Upper lobe of left lung (tissue), 6 donors: ENCODE data around the gene FXYD4. TPM values are rescaled to one million over a fixed set of nuclear protein-coding genes. Genes with fewer than 3 reads are reported as not detected.

ENCODE experiments used
- ATAC-seq, 2 donors: fragments of 200-7000 bp; cut with Tn5 transposase; one replicate each; pipeline ENCODE4 v1.9.1; 2022; ENCODE audit warnings: mild to moderate bottlenecking in 2 of 2, moderate library complexity in 2 of 2; ENCODE audit not compliant: low FRiP score in 2 of 2
- DNase-seq, 2 donors: peaks; one replicate each; pipeline ENCODE4 v3.0.0-alpha.2; 2019 to 2020
- H3K27ac ChIP-seq, 4 donors: fragments of 200-600 bp; sonication (generic); one replicate each; pipeline ENCODE4 v1.5.1; 2016 to 2019
- H3K27me3 ChIP-seq, 4 donors: fragments of 200-600 bp; sonication (generic); one replicate each; pipeline ENCODE4 v1.5.1; 2017 to 2019
- H3K36me3 ChIP-seq, 4 donors: fragments of 200-600 bp; sonication (generic); one replicate each; pipeline ENCODE4 v1.5.1; 2016 to 2019
- H3K4me1 ChIP-seq, 4 donors: fragments of 200-600 bp; sonication (generic); one replicate each; pipeline ENCODE4 v1.5.1; 2018 to 2019
- H3K4me3 ChIP-seq, 4 donors: fragments of 200-600 bp; sonication (generic); one replicate each; pipeline ENCODE4 v1.5.1; 2017 to 2019; ENCODE audit warnings: mild to moderate bottlenecking in 2 of 4, moderate library complexity in 1 of 4
- H3K9me3 ChIP-seq, 4 donors: fragments of 200-600 bp; sonication (generic); one replicate each; pipeline ENCODE4 v1.5.1; 2018 to 2019
- CTCF ChIP-seq, 6 experiments: fragments of 450-650 bp in 4 of 6; fragments of 200-600 bp in 2 of 6; sonication (generic) in 2 of 6; IDR thresholded peaks; one replicate each; pipeline ENCODE4 v1.5.1; 2016 to 2019; ENCODE audit warnings: antibody characterized with exemption in 6 of 6
- EP300 ChIP-seq, 4 donors: sonication (generic); formaldehyde crosslinking; IDR thresholded peaks; one replicate each; pipeline ENCODE4 v1.5.1; 2017; ENCODE audit warnings: antibody characterized with exemption in 4 of 4, control low read depth in 2 of 4
- POLR2A ChIP-seq, 4 donors: fragments of 450-650 bp; IDR thresholded peaks; one replicate each; pipeline ENCODE4 v1.5.1; 2016 to 2017; ENCODE audit warnings: antibody characterized with exemption in 4 of 4, mild to moderate bottlenecking in 2 of 4
- POLR2AphosphoS5 ChIP-seq, 2 donors: sonication (generic); formaldehyde crosslinking; IDR thresholded peaks; one replicate each; pipeline ENCODE4 v1.5.1; 2017; ENCODE audit warnings: antibody characterized with exemption in 2 of 2
- WGBS, 2 donors: methylation state at CpG; one replicate each; pipeline ENCODE4 v1.1.5; 2017 to 2018; 5-methylcytosine and 5-hydroxymethylcytosine counted together
- total RNA-seq, 6 donors: library from RNA; depleted of rRNA in 4 of 6; stranded (reverse); fragments of >200 nt in 4 of 6; gene quantifications; one replicate each; pipeline versions ENCODE4 v1.1.0 to v1.2.1, GENCODE V29; 2016 to 2021
- donor health status: DM: no; HTN: no; CAD: no; lungs with moderate emphysema.
- donor health status: DM: no; HTN: yes; CAD: no; lungs with severe emphysema.

FXYD4 gene
- 1 to 10 TPM in 3 of 6 donors, not detected in 3; 2.5 to 4.0 (median 2.7) TPM for total RNA-seq

GRCh38 chr10:43371418-43371817 is at the start of gene FXYD4:
Gene FXYD4, plus strand, starts transcription at chr10:43371636. Its CDS starts 2,111 bp downstream, at chr10:43373747.
- Histone ChIP-seq H3K36me3 (no peaks in the 10 kb centered on the region), H3K9me3 (no peaks in the 10 kb centered on the region), H3K27me3 (no peaks in the 10 kb centered on the region), H3K4me1 (no peaks in the 10 kb centered on the region), H3K4me3 (no peak within 1 kb of the TSS), H3K27ac (no peak within 1 kb of the TSS)
- ATAC-seq (peak in 1 of 2 donors; percentile 56), DNase-seq (peak; percentile 70 to 74)
- WGBS, 2 donors = 81 to 83% methylated on average over 13 of the region's 13 CpGs
- TF ChIP-seq POLR2A (IDR thresholded peaks at IDR 0.05) (no peak), EP300 (IDR thresholded peaks at IDR 0.05) (no peak), CTCF (IDR thresholded peaks at IDR 0.05) (no peak), POLR2AphosphoS5 (IDR thresholded peaks at IDR 0.05) (no peak)

GRCh38 chr10:43322331-43322730 is 49.1 kb upstream of the FXYD4 start:
- no peaks in the 10 kb centered on the region for H3K9me3 ChIP-seq
- ATAC-seq (peak; percentile 48 to 84), DNase-seq (peak in 1 of 2 donors; percentile 70)
- TF ChIP-seq EP300 (IDR thresholded peaks at IDR 0.05) = no peak
- WGBS, 2 donors = 45 to 50% methylated on average over 14 of the region's 14 CpGs
- H3K36me3 ChIP-seq = no peaks in the 10 kb centered on the region
- H3K27me3 ChIP-seq = peaks cover 0 to 6% (median 0%) of the 10 kb centered on the region in 4 donors
- peak overlapping the region in 3 of 4 donors; percentile 40 to 42 (median 41) for H3K4me3 ChIP-seq
- peaks cover 5 to 11% (median 8%) of the 10 kb centered on the region in 4 donors for H3K4me1 ChIP-seq
- peak overlapping the region in 2 of 4 donors; percentile 10 to 40 for H3K27ac ChIP-seq

- WGBS, 2 donors = 7 to 12% methylated on average over 3 to 24 of the region's 26 CpGs
- TF ChIP-seq POLR2AphosphoS5 (IDR thresholded peaks at IDR 0.05) (peak in 1 of 2 donors; percentile 5), POLR2A (IDR thresholded peaks at IDR 0.05) (peak in 1 of 4 donors; percentile 28), CTCF (IDR thresholded peaks at IDR 0.05) (no peak)
- peak; percentile 95 to 96 for DNase-seq
- H3K4me1 ChIP-seq = peaks cover 5 to 11% (median 8%) of the 10 kb centered on the region in 4 donors
- peak; percentile 94 to 96 for ATAC-seq
- H3K9me3 ChIP-seq = no peaks in the 10 kb centered on the region
- H3K27me3 ChIP-seq = peaks cover 0 to 6% (median 0%) of the 10 kb centered on the region in 4 donors
- H3K4me3 ChIP-seq = peak overlapping the region in 3 of 4 donors; percentile 40 to 42 (median 41)
- peak overlapping the region in 2 of 4 donors; percentile 10 to 40 for H3K27ac ChIP-seq
- H3K36me3 ChIP-seq = no peaks in the 10 kb centered on the region
These were observed 48.7 kb upstream of the FXYD4 start for GRCh38 chr10:43322769-43323168.

GRCh38 chr10:43323245-43323644 is 48.2 kb upstream of the FXYD4 start:
- ATAC-seq = no peak
- 73 to 79% methylated on average over 11 to 14 of the region's 14 CpGs for WGBS, 2 donors
- Histone ChIP-seq H3K36me3 (no peaks in the 10 kb centered on the region), H3K4me1 (peaks cover 5 to 11% (median 8%) of the 10 kb centered on the region in 4 donors), H3K27me3 (peaks cover 0 to 6% (median 0%) of the 10 kb centered on the region in 4 donors), H3K4me3 (peak overlapping the region in 3 of 4 donors; percentile 40 to 42 (median 41)), H3K9me3 (no peaks in the 10 kb centered on the region), H3K27ac (peak overlapping the region in 1 of 4 donors; percentile 40)
- TF ChIP-seq CTCF (IDR thresholded peaks at IDR 0.05) = no peak
- TF ChIP-seq POLR2AphosphoS5 (IDR thresholded peaks at IDR 0.05) = no peak
- no peak for TF ChIP-seq POLR2A (IDR thresholded peaks at IDR 0.05)
- TF ChIP-seq EP300 (IDR thresholded peaks at IDR 0.05) = no peak
- DNase-seq = no peak

- no peaks in the 10 kb centered on the region for H3K9me3 ChIP-seq
- no peak for DNase-seq
- H3K4me1 ChIP-seq = peaks cover 5 to 15% (median 8%) of the 10 kb centered on the region in 4 donors
- H3K27me3 ChIP-seq = peaks cover 0 to 6% (median 0%) of the 10 kb centered on the region in 4 donors
- WGBS, 2 donors = 86 to 87% methylated on average over 3 of the region's 3 CpGs
- TF ChIP-seq EP300 (IDR thresholded peaks at IDR 0.05) = no peak
- TF ChIP-seq POLR2AphosphoS5 (IDR thresholded peaks at IDR 0.05) = no peak
- no peak for TF ChIP-seq CTCF (IDR thresholded peaks at IDR 0.05)
- TF ChIP-seq POLR2A (IDR thresholded peaks at IDR 0.05) = no peak
- no peak overlapping the region for H3K4me3 ChIP-seq
- ATAC-seq = no peak
- H3K27ac ChIP-seq = no peak overlapping the region
- no peaks in the 10 kb centered on the region for H3K36me3 ChIP-seq
These were observed 46.6 kb upstream of the FXYD4 start for GRCh38 chr10:43324876-43325275.
